Natural killer cell (primary cell): ENCODE results near the gene PPP2R3B. TPM values are rescaled to one million over a fixed set of nuclear protein-coding genes. Genes with fewer than 3 reads are reported as not detected.

ENCODE experiments used
- ATAC-seq, 3 donors: fragments of 150-1000 bp in 2 of 3; fragments of 200-7000 bp in 1 of 3; cut with Tn5 transposase; 1 replicate in 1 of 3; 2 replicates in 2 of 3; pipeline ENCODE4 v1.10.0; 2021; ENCODE audit warnings: mild to moderate bottlenecking in 2 of 3, moderate library complexity in 2 of 3
- DNase-seq, 2 donors: peaks; one replicate each; pipeline versions ENCODE4 v3.0.0 to v3.0.0-alpha.2; 2013 to 2021; ENCODE audit warnings: mixed read lengths in 1 of 2
- H3K27ac ChIP-seq: one replicate; pipeline ENCODE4 v1.5.1; 2013; ENCODE audit warnings: mild to moderate bottlenecking, low read length
- H3K27me3 ChIP-seq: one replicate; pipeline ENCODE4 v1.6.1; 2013; ENCODE audit warnings: low read length; ENCODE audit not compliant: control insufficient read depth, insufficient read depth
- H3K36me3 ChIP-seq: one replicate; pipeline ENCODE4 v1.6.1; 2013; ENCODE audit warnings: low read length; ENCODE audit not compliant: control insufficient read depth, insufficient read depth
- H3K4me1 ChIP-seq: one replicate; pipeline ENCODE4 v1.6.1; 2013; ENCODE audit warnings: low read length; ENCODE audit not compliant: control insufficient read depth, insufficient read depth
- H3K4me3 ChIP-seq: one replicate; pipeline ENCODE4 v1.5.1; 2013; ENCODE audit warnings: low read length
- H3K9me3 ChIP-seq: one replicate; pipeline ENCODE4 v1.6.1; 2013; ENCODE audit warnings: low read length; ENCODE audit not compliant: control insufficient read depth, insufficient read depth
- H3K27ac Mint-ChIP-seq, 2 donors: one replicate each; pipeline ENCODE4 v1.8.0; 2022; ENCODE audit warnings: mild to moderate bottlenecking in 2 of 2, mixed read lengths in 2 of 2, moderate library complexity in 1 of 2
- H3K27me3 Mint-ChIP-seq, 2 donors: one replicate each; pipeline ENCODE4 v1.8.0; 2022; ENCODE audit warnings: low read depth in 2 of 2, mixed read lengths in 2 of 2
- H3K36me3 Mint-ChIP-seq: one replicate; pipeline ENCODE4 v1.8.0; 2022; ENCODE audit warnings: mixed read lengths
- H3K4me1 Mint-ChIP-seq, 2 donors: one replicate each; pipeline ENCODE4 v1.8.0; 2022; ENCODE audit warnings: mixed read lengths in 2 of 2
- H3K4me3 Mint-ChIP-seq: one replicate; pipeline ENCODE4 v1.8.0; 2022; ENCODE audit warnings: mild to moderate bottlenecking, moderate library complexity, mixed read lengths
- H3K9me3 Mint-ChIP-seq, 2 donors: one replicate each; pipeline ENCODE4 v1.8.0; 2022; ENCODE audit warnings: mixed read lengths in 2 of 2
- CTCF ChIP-seq: fragments of 200-600 bp; IDR thresholded peaks from one replicate; pipeline ENCODE4 v1.8.0; 2022; ENCODE audit warnings: antibody characterized with exemption
- WGBS: methylation state at CpG from one replicate; pipeline ENCODE4 v1.1.7; 2013; ENCODE audit warnings: missing lambda C conversion rate; ENCODE audit not compliant: insufficient coverage; 5-methylcytosine and 5-hydroxymethylcytosine counted together
- intact Hi-C: fragments of 100-400 bp; cut with micrococcal nuclease; formaldehyde crosslinking; loops from one replicate; pipeline ENCODE4 v1.14.2; 2022
- total RNA-seq, 4 donors: library from RNA; stranded (reverse); fragments of 120-200 nt in 1 of 4; gene quantifications; one replicate each; pipeline versions ENCODE4 v1.2.3 to v1.2.4, GENCODE V29; 2013 to 2022

Gene PPP2R3B
- total RNA-seq, 3 donors from 2014 or later (not counting 1 experiment from before 2014, with no cell fraction given) = 14.0 to 19.4 (median 14.6) TPM

- H3K27me3 ChIP-seq = peaks cover 14% of the 10 kb centered on the region
- H3K4me3 ChIP-seq = no peak overlapping the region
- no peak for TF ChIP-seq CTCF
- Mint-ChIP-seq H3K9me3 (no peaks in the 10 kb centered on the region), H3K27me3 (no peaks in the 10 kb centered on the region), H3K36me3 (no peaks in the 10 kb centered on the region), H3K27ac (no peak overlapping the region), H3K4me3 (no peak overlapping the region), H3K4me1 (no peaks in the 10 kb centered on the region)
- peaks cover 3% of the 10 kb centered on the region for H3K36me3 ChIP-seq
- H3K9me3 ChIP-seq = no peaks in the 10 kb centered on the region
- 94% methylated on average over 33 of the region's 33 CpGs for WGBS
- H3K27ac ChIP-seq = no peak overlapping the region
- H3K4me1 ChIP-seq = peaks cover 16% of the 10 kb centered on the region
- intact Hi-C loops = no loop called here
- ATAC-seq = no peak
- no peak for DNase-seq
Observed at GRCh38 chrX:332916-333610, 53.6 kb downstream of the PPP2R3B start.

- H3K36me3 ChIP-seq = peaks cover 3% of the 10 kb centered on the region
- H3K4me3 ChIP-seq = no peak overlapping the region
- no peak for TF ChIP-seq CTCF
- H3K27ac Mint-ChIP-seq = no peak overlapping the region
- H3K4me1 ChIP-seq = peaks cover 16% of the 10 kb centered on the region
- no peak overlapping the region for H3K27ac ChIP-seq
- peaks cover 14% of the 10 kb centered on the region for H3K27me3 ChIP-seq
- no peaks in the 10 kb centered on the region for H3K4me1 Mint-ChIP-seq
- DNase-seq (no peak), ATAC-seq (no peak)
- H3K27me3 Mint-ChIP-seq = no peaks in the 10 kb centered on the region
- no peaks in the 10 kb centered on the region for H3K9me3 ChIP-seq
- H3K36me3 Mint-ChIP-seq = no peaks in the 10 kb centered on the region
- WGBS = 94% methylated on average over 23 of the region's 23 CpGs
- H3K4me3 Mint-ChIP-seq = no peak overlapping the region
- intact Hi-C loops = no loop called here
- H3K9me3 Mint-ChIP-seq = no peaks in the 10 kb centered on the region
Observed at GRCh38 chrX:332496-332860, 54.2 kb downstream of the PPP2R3B start.

GRCh38 chrX:331825-332495 lies 54.7 kb downstream of the PPP2R3B start:
- intact Hi-C loops = no loop called here
- Mint-ChIP-seq H3K27ac (no peak overlapping the region), H3K27me3 (no peaks in the 10 kb centered on the region), H3K4me3 (peak overlapping the region; percentile 45), H3K9me3 (no peaks in the 10 kb centered on the region), H3K4me1 (no peaks in the 10 kb centered on the region), H3K36me3 (no peaks in the 10 kb centered on the region)
- Histone ChIP-seq H3K27me3 (peaks cover 14% of the 10 kb centered on the region), H3K36me3 (peaks cover 3% of the 10 kb centered on the region), H3K27ac (no peak overlapping the region), H3K4me3 (no peak overlapping the region), H3K4me1 (peaks cover 16% of the 10 kb centered on the region), H3K9me3 (no peaks in the 10 kb centered on the region)
- TF ChIP-seq CTCF = no peak
- 66% methylated on average over 34 of the region's 35 CpGs for WGBS
- peak in 1 of 3 donors; percentile 10 for ATAC-seq
- no peak for DNase-seq
